Measurements from ENCODE around the gene FAR1.
"Not testable (repeated sequence)": the region's sequence is repeated elsewhere in the genome, so short reads cannot be mapped to it uniquely, and the experiment has no call there.

FAR1 gene, protein sequence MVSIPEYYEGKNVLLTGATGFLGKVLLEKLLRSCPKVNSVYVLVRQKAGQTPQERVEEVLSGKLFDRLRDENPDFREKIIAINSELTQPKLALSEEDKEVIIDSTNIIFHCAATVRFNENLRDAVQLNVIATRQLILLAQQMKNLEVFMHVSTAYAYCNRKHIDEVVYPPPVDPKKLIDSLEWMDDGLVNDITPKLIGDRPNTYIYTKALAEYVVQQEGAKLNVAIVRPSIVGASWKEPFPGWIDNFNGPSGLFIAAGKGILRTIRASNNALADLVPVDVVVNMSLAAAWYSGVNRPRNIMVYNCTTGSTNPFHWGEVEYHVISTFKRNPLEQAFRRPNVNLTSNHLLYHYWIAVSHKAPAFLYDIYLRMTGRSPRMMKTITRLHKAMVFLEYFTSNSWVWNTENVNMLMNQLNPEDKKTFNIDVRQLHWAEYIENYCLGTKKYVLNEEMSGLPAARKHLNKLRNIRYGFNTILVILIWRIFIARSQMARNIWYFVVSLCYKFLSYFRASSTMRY

DNA sequence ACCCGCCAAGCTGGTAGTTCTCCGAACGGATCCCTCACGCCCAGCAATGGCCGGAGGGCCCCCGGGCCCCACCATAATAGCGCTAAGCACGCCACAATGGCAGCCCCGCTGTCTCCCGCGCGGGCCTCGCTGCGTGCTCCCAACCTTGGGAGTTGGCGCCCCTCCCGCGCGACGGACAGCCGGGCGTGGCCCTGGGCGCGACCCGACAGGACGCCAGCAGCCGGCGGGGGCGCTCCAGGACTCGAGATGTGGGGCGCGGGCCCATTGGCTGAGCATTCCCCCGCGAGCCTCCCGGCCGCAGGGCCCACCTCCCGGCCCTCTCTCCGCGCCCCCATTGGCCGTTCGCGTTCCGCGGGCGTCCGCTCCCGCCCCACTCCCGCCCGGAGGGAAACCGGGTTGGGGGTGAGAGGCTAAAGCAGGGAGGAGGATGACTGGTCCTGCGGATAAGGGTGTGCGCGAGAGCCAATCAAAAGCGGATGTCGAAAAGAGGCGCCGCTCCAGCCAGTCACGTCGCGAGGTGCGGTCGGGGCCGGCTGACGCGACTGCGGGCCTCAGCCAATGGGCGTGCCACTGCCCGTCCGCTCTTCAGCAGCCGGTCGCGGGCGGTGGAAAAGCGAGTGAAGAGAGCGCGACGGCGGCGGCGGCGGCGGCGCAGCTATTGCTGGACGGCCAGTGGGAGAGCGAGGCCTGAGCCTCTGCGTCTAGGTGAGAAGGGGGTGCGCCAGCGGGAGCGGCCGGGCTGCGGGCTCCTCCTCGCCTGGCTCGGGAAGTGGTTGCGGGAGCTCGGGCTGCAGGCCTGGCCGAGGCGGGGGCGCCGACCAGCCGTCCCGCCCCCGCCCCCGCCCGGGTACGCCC, at the start of gene FAR1:
TSS of gene FAR1 (plus strand) at position 567 of the 855 bp plus-strand sequence. CDS start 26,098 bp downstream, outside the sequence.
- TF ChIP-seq, protein P1, sequence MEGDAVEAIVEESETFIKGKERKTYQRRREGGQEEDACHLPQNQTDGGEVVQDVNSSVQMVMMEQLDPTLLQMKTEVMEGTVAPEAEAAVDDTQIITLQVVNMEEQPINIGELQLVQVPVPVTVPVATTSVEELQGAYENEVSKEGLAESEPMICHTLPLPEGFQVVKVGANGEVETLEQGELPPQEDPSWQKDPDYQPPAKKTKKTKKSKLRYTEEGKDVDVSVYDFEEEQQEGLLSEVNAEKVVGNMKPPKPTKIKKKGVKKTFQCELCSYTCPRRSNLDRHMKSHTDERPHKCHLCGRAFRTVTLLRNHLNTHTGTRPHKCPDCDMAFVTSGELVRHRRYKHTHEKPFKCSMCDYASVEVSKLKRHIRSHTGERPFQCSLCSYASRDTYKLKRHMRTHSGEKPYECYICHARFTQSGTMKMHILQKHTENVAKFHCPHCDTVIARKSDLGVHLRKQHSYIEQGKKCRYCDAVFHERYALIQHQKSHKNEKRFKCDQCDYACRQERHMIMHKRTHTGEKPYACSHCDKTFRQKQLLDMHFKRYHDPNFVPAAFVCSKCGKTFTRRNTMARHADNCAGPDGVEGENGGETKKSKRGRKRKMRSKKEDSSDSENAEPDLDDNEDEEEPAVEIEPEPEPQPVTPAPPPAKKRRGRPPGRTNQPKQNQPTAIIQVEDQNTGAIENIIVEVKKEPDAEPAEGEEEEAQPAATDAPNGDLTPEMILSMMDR (IDR thresholded peaks at IDR 0.05; ENCODE audit: insufficient read depth, low read depth, low read length, missing control alignments): peak; percentile 62
- peak; percentile 99 for DNase-seq (ENCODE audit: low read depth)
- peak within 1 kb of the TSS; percentile 97 for H3K4me3 ChIP-seq (ENCODE audit: low read depth, low read length)

DNA sequence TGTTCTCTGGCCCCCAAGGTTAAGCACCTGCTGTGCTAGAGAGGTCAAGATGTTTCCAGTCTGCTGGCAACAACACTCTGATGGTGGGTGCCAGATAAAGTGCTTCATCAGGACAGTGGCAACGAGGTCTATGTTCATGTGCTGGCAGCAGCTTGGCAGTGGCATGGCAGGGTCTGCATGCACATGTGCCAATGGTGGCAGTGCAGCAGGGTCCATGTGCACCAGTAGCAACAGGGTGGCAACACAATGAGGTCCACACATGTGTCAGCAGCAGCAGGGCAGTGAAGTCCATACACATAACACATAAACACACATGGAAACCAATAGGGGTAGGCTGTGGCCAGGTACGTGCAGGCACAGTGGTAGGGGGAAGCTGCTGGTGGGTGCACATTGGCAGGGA, 48.4 kb upstream of the FAR1 start:
- no peak overlapping the region for H3K4me3 ChIP-seq (ENCODE audit: low read depth, low read length)

GRCh38 chr11:13626818-13627217, 41.6 kb upstream of the FAR1 start:
- DNase-seq (ENCODE audit: low read depth); H3K4me3 ChIP-seq (ENCODE audit: low read depth, low read length): not testable (repeated sequence)

More for the DNA sequence above, 48.4 kb upstream of the FAR1 start:
- TF ChIP-seq, protein P1 (IDR thresholded peaks at IDR 0.05; ENCODE audit: insufficient read depth, low read depth, low read length, missing control alignments): no peak
- DNase-seq (ENCODE audit: low read depth): no peak

DNA sequence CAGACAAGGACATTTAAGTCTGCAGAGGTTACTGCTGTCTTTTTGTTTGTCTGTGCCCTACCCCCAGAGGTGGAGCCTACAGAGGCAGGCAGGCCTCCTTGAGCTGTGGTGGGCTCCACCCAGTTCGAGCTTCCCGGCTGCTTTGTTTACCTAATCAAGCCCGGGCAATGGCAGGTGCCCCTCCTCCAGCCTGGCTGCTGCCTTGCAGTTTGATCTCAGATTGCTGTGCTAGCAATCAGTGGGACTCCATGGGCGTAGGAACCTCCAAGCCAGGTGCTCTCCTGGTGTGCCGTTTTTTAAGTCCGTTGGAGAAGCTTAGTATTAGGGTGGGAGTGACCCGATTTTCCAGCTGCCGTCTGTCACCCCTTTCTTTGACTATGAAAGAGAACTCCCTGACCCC, 39.8 kb upstream of the FAR1 start:
- H3K4me3 ChIP-seq (ENCODE audit: low read depth, low read length); DNase-seq (ENCODE audit: low read depth): not testable (repeated sequence)

GRCh38 chr11:13629779-13630178, 38.7 kb upstream of the FAR1 start:
- H3K4me3 ChIP-seq (ENCODE audit: low read depth, low read length): no peak overlapping the region
- TF ChIP-seq, protein P1 (IDR thresholded peaks at IDR 0.05; ENCODE audit: insufficient read depth, low read depth, low read length, missing control alignments): no peak
- no peak for DNase-seq (ENCODE audit: low read depth)

DNA sequence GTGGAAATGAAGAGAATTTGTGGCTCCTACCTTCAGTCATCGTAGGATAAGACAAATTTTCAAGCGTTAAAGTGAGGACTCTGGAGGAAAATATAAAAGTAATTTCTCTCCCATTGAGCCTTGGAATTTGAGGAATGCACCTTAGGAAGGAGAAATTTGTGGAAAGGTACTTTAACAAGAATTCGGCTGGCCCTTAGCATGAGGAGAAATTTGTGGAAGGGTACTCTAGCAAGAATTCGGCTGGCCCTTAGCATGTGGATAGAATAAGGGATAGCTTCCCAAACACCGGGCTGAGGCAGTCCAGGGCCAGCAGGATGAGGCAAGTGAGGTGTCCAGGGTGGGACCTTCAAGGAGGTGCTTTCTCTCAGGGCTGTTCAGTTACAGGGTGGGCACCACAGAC, 33.2 kb upstream of the FAR1 start:
- TF ChIP-seq, protein P1 (IDR thresholded peaks at IDR 0.05; ENCODE audit: insufficient read depth, low read depth, low read length, missing control alignments): no peak

GRCh38 chr11:13635804-13636203, 32.7 kb upstream of the FAR1 start:
- no peak for DNase-seq (ENCODE audit: low read depth)
- TF ChIP-seq, protein P1 (IDR thresholded peaks at IDR 0.05; ENCODE audit: insufficient read depth, low read depth, low read length, missing control alignments): no peak
- no peak overlapping the region for H3K4me3 ChIP-seq (ENCODE audit: low read depth, low read length)

More for the DNA sequence above, 33.2 kb upstream of the FAR1 start:
- no peak overlapping the region for H3K4me3 ChIP-seq (ENCODE audit: low read depth, low read length)
- no peak for DNase-seq (ENCODE audit: low read depth)

Data from GM12865 (cell line).